Measurements from ENCODE around the gene POLR3B.

Gene POLR3B

GRCh38 chr12:106433055-106433454 is 75.5 kb downstream of the POLR3B start:
- no peak for TF ChIP-seq CTCF (IDR thresholded peaks at IDR 0.05)

- TF ChIP-seq CTCF (IDR thresholded peaks at IDR 0.05), result no peak
These were observed 77.0 kb downstream of the POLR3B start for GRCh38 chr12:106434526-106434925.

GRCh38 chr12:106436164-106436563 is 78.6 kb downstream of the POLR3B start:
- no peak for TF ChIP-seq CTCF (IDR thresholded peaks at IDR 0.05)

GRCh38 chr12:106442575-106442974 is 85.0 kb downstream of the POLR3B start:
- no peak for TF ChIP-seq CTCF (IDR thresholded peaks at IDR 0.05)

GRCh38 chr12:106445053-106445452 is 87.5 kb downstream of the POLR3B start:
- TF ChIP-seq CTCF (IDR thresholded peaks at IDR 0.05), result no peak

GRCh38 chr12:106445959-106446358 is 88.4 kb downstream of the POLR3B start:
- no peak for TF ChIP-seq CTCF (IDR thresholded peaks at IDR 0.05)

- no peak for TF ChIP-seq CTCF (IDR thresholded peaks at IDR 0.05)
These were observed 89.0 kb downstream of the POLR3B start for GRCh38 chr12:106446419-106447092.

GRCh38 chr12:106452309-106452708 is 94.8 kb downstream of the POLR3B start:
- TF ChIP-seq CTCF (IDR thresholded peaks at IDR 0.05), result no peak

Data from LNCAP (cell line).